WTC11 (cell line): Measurements from ENCODE around the gene TMPRSS2.

Experiments
- ATF1 ChIP-seq: sonication (generic); formaldehyde crosslinking; IDR thresholded peaks from 2 replicates; pipeline ENCODE4 v1.8.1; 2023; ENCODE audit warnings: mild to moderate bottlenecking, moderate library complexity, missing genetic modification reagents
- CBFB ChIP-seq: sonication (generic); formaldehyde crosslinking; IDR thresholded peaks from 2 replicates; pipeline ENCODE4 v1.8.1; 2022; ENCODE audit warnings: mild to moderate bottlenecking, low read depth, missing genetic modification reagents
- ELF4 ChIP-seq: sonication (generic); formaldehyde crosslinking; IDR thresholded peaks from 2 replicates; pipeline ENCODE4 v1.8.1; 2022; ENCODE audit warnings: low read depth, mild to moderate bottlenecking, moderate library complexity, missing genetic modification reagents
- FOXJ3 ChIP-seq: sonication (generic); formaldehyde crosslinking; IDR thresholded peaks from 2 replicates; pipeline ENCODE4 v1.9.0; 2021; ENCODE audit warnings: missing genetic modification reagents, mild to moderate bottlenecking, borderline replicate concordance
- MXD4 ChIP-seq: fragments of 250-450 bp; sonication (Bioruptor Pico); IDR thresholded peaks from 2 replicates; pipeline ENCODE4 v1.8.0; 2021; ENCODE audit warnings: mild to moderate bottlenecking, moderate library complexity, borderline replicate concordance
- NR2C2 ChIP-seq: sonication (generic); formaldehyde crosslinking; IDR thresholded peaks from 2 replicates; pipeline ENCODE4 v1.8.0; 2022; ENCODE audit warnings: mild to moderate bottlenecking, missing genetic modification reagents
- SP1 ChIP-seq: sonication (generic); formaldehyde crosslinking; conservative IDR thresholded peaks from 2 replicates; pipeline ENCODE4 v1.8.1; 2022; ENCODE audit warnings: missing genetic modification reagents
- ZNF232 ChIP-seq: sonication (generic); formaldehyde crosslinking; IDR thresholded peaks from 2 replicates; pipeline ENCODE4 v1.8.0; 2022; ENCODE audit warnings: mild to moderate bottlenecking, missing genetic modification reagents
- TF ChIP-seq, protein P1 (sequence below): fragments of 200-600 bp; IDR thresholded peaks from 2 replicates; pipeline ENCODE4 v1.8.0; 2022; ENCODE audit warnings: antibody characterized with exemption
- TF ChIP-seq, protein P2 (sequence below): sonication (generic); formaldehyde crosslinking; IDR thresholded peaks from 2 replicates; pipeline ENCODE4 v1.8.1; 2022; ENCODE audit warnings: low read depth, missing genetic modification reagents, borderline replicate concordance
- TF ChIP-seq, protein P3 (sequence below): sonication (generic); formaldehyde crosslinking; conservative IDR thresholded peaks from 2 replicates; pipeline ENCODE4 v1.8.1; 2022; ENCODE audit warnings: mild to moderate bottlenecking, missing genetic modification reagents
- TF ChIP-seq, protein P4 (sequence below): sonication (generic); formaldehyde crosslinking; IDR thresholded peaks from 2 replicates; pipeline ENCODE4 v1.8.0; 2022; ENCODE audit warnings: mild to moderate bottlenecking, missing genetic modification reagents

DNA sequence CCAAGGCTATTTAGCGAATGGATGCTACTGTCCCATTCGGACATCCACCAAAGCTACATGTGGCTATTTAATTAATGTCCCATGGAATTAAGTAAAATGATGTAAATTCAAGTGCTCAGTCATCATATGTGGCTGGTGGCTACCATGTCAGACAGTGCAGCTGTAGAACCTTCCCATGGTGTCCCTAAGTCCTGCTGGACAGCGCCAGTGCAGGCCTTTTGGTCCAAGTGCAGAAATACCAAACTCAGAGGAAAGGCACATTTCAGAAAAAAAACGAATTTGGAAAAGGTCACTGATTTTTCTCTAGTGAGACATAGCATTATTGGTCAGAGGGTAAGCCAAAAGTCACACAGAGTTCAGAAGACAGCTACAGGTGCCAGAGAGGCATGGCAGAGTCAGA lies 17.6 kb downstream of the TMPRSS2 start:
- TF ChIP-seq, protein P1, sequence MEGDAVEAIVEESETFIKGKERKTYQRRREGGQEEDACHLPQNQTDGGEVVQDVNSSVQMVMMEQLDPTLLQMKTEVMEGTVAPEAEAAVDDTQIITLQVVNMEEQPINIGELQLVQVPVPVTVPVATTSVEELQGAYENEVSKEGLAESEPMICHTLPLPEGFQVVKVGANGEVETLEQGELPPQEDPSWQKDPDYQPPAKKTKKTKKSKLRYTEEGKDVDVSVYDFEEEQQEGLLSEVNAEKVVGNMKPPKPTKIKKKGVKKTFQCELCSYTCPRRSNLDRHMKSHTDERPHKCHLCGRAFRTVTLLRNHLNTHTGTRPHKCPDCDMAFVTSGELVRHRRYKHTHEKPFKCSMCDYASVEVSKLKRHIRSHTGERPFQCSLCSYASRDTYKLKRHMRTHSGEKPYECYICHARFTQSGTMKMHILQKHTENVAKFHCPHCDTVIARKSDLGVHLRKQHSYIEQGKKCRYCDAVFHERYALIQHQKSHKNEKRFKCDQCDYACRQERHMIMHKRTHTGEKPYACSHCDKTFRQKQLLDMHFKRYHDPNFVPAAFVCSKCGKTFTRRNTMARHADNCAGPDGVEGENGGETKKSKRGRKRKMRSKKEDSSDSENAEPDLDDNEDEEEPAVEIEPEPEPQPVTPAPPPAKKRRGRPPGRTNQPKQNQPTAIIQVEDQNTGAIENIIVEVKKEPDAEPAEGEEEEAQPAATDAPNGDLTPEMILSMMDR = no peak
- TF ChIP-seq ELF4 (CRISPR knock-in tag) (no peak), CBFB (CRISPR knock-in tag) (no peak), SP1 (CRISPR knock-in tag) (no peak), FOXJ3 (no peak), ATF1 (no peak), ZNF232 (CRISPR knock-in tag) (no peak), NR2C2 (no peak), MXD4 (CRISPR knock-in tag) (no peak)
- TF ChIP-seq, protein P2, sequence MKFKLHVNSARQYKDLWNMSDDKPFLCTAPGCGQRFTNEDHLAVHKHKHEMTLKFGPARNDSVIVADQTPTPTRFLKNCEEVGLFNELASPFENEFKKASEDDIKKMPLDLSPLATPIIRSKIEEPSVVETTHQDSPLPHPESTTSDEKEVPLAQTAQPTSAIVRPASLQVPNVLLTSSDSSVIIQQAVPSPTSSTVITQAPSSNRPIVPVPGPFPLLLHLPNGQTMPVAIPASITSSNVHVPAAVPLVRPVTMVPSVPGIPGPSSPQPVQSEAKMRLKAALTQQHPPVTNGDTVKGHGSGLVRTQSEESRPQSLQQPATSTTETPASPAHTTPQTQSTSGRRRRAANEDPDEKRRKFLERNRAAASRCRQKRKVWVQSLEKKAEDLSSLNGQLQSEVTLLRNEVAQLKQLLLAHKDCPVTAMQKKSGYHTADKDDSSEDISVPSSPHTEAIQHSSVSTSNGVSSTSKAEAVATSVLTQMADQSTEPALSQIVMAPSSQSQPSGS (CRISPR knock-in tag) = no peak
- TF ChIP-seq, protein P3, sequence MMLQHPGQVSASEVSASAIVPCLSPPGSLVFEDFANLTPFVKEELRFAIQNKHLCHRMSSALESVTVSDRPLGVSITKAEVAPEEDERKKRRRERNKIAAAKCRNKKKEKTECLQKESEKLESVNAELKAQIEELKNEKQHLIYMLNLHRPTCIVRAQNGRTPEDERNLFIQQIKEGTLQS (CRISPR knock-in tag) = no peak
- TF ChIP-seq, protein P4, sequence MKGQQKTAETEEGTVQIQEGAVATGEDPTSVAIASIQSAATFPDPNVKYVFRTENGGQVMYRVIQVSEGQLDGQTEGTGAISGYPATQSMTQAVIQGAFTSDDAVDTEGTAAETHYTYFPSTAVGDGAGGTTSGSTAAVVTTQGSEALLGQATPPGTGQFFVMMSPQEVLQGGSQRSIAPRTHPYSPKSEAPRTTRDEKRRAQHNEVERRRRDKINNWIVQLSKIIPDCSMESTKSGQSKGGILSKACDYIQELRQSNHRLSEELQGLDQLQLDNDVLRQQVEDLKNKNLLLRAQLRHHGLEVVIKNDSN (CRISPR knock-in tag) = no peak
